Loucy (cell line): ENCODE results near the gene NPC1L1.
"Not testable (repeated sequence)": the region's sequence is repeated elsewhere in the genome, so short reads cannot be mapped to it uniquely, and the experiment has no call there.

Experiments
- H2AFZ ChIP-seq: fragments of 200-600 bp; sonication (generic); 2 replicates; pipeline ENCODE4 v1.6.0; 2016; ENCODE audit warnings: antibody characterized with exemption, mild to moderate bottlenecking, low read length, moderate library complexity
- H3F3A ChIP-seq: fragments of 200-600 bp; 2 replicates; pipeline ENCODE4 v1.6.0; 2016; ENCODE audit warnings: antibody characterized with exemption, low read depth, mild to moderate bottlenecking
- H3K27me3 ChIP-seq: fragments of 200-600 bp; sonication (generic); 2 replicates; pipeline ENCODE4 v1.6.1; 2014; ENCODE audit warnings: low read length, mild to moderate bottlenecking; ENCODE audit not compliant: insufficient read depth, poor library complexity, severe bottlenecking
- H3K36me3 ChIP-seq: fragments of 200-600 bp; sonication (generic); 2 replicates; pipeline ENCODE4 v1.6.1; 2016; ENCODE audit warnings: low read length; ENCODE audit not compliant: insufficient read depth
- H3K4me1 ChIP-seq: fragments of 200-600 bp; sonication (generic); 2 replicates; pipeline ENCODE4 v1.5.1; 2014; ENCODE audit warnings: low read length, mild to moderate bottlenecking; ENCODE audit not compliant: insufficient read depth, poor library complexity, severe bottlenecking
- H3K4me2 ChIP-seq: fragments of 200-600 bp; sonication (generic); 2 replicates; pipeline ENCODE4 v1.6.0; 2014; ENCODE audit warnings: antibody characterized with exemption, low read length, low read depth, mild to moderate bottlenecking; ENCODE audit not compliant: poor library complexity, severe bottlenecking
- H3K4me3 ChIP-seq: fragments of 200-600 bp; sonication (generic); 2 replicates; pipeline ENCODE4 v1.5.1; 2014; ENCODE audit warnings: low read length, mild to moderate bottlenecking, mixed read lengths; ENCODE audit not compliant: poor library complexity, severe bottlenecking
- H3K79me2 ChIP-seq: fragments of 200-600 bp; sonication (generic); 2 replicates; pipeline ENCODE4 v1.6.1; 2014; ENCODE audit warnings: low read length; ENCODE audit not compliant: insufficient read depth
- H3K9ac ChIP-seq: fragments of 200-600 bp; sonication (generic); 2 replicates; pipeline ENCODE4 v1.6.0; 2014; ENCODE audit warnings: mild to moderate bottlenecking, low read depth, low read length, moderate library complexity; ENCODE audit not compliant: poor library complexity, severe bottlenecking
- H3K9me2 ChIP-seq: fragments of 200-600 bp; sonication (generic); replicated peaks from 2 replicates; pipeline ENCODE4 v1.6.1; 2016; ENCODE audit warnings: low read depth, low read length, mixed read lengths
- H3K9me3 ChIP-seq: fragments of 200-600 bp; sonication (generic); 2 replicates; pipeline ENCODE4 v1.6.1; 2014; ENCODE audit warnings: mild to moderate bottlenecking, antibody characterized with exemption, low read length, low read depth; ENCODE audit not compliant: insufficient read depth
- H4K20me1 ChIP-seq: fragments of 200-600 bp; sonication (generic); 2 replicates; pipeline ENCODE4 v1.6.0; 2014; ENCODE audit warnings: antibody characterized with exemption, low read length, mild to moderate bottlenecking; ENCODE audit not compliant: insufficient read depth, poor library complexity, severe bottlenecking
- EZH2phosphoT487 ChIP-seq: fragments of 200-600 bp; IDR thresholded peaks from 2 replicates; pipeline ENCODE4 v1.6.1; 2018; ENCODE audit warnings: antibody characterized with exemption, mild to moderate bottlenecking, moderate library complexity, borderline replicate concordance
- TF ChIP-seq, protein P1 (sequence below): fragments of 200-600 bp; sonication (generic); conservative IDR thresholded peaks from 2 replicates; pipeline ENCODE4 v1.5.1; 2014; ENCODE audit warnings: mild to moderate bottlenecking, antibody characterized with exemption, low read length

NPC1L1 gene

DNA sequence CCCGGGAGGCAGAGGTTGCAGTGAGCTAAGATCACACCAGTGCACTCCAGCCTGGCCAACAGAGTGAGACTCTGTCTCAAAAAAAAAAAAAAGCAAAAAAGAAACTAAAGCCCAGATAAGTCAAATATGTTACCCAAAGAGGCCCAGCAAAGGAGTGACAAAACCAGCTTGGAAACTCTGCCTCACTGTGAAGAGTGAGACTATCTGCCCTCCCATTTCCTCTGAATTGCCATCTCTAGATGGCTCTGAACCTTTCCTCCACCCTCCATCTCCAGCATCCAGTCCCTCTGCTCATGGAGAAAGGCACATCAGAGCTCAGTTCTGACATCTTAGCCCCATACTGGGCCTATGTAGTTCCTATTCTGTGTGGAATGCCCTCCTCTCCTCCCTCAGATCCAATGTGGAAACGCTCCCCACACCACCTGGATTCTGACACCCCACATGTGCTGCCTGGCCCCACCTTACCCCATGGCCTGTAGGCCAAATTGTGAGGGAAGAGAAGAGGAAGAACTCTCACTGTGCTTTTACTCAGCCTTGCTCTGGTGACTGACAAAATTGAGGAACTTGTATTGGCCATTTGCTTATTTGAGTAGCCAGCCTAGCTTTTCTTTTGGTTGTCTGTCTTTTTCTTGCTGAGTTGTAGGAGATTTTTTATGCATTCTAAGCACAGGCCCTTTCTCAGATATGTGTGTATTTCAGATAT lies 32.7 kb downstream of the NPC1L1 start:
- Histone ChIP-seq H3K9me2 (no peaks in the 10 kb centered on the region), H3K27me3 (peaks cover 3% of the 10 kb centered on the region), H4K20me1 (no peaks in the 10 kb centered on the region), H3K4me2 (no peak overlapping the region), H3K36me3 (no peaks in the 10 kb centered on the region), H3K79me2 (no peaks in the 10 kb centered on the region), H2AFZ (no peak overlapping the region), H3K4me1 (no peaks in the 10 kb centered on the region), H3K9ac (no peak overlapping the region), H3K9me3 (no peaks in the 10 kb centered on the region; the same call in 1 of the 2 replicates), H3F3A (no peaks in the 10 kb centered on the region), H3K4me3 (no peak overlapping the region)
- TF ChIP-seq EZH2phosphoT487: no peak
- TF ChIP-seq, protein P1, sequence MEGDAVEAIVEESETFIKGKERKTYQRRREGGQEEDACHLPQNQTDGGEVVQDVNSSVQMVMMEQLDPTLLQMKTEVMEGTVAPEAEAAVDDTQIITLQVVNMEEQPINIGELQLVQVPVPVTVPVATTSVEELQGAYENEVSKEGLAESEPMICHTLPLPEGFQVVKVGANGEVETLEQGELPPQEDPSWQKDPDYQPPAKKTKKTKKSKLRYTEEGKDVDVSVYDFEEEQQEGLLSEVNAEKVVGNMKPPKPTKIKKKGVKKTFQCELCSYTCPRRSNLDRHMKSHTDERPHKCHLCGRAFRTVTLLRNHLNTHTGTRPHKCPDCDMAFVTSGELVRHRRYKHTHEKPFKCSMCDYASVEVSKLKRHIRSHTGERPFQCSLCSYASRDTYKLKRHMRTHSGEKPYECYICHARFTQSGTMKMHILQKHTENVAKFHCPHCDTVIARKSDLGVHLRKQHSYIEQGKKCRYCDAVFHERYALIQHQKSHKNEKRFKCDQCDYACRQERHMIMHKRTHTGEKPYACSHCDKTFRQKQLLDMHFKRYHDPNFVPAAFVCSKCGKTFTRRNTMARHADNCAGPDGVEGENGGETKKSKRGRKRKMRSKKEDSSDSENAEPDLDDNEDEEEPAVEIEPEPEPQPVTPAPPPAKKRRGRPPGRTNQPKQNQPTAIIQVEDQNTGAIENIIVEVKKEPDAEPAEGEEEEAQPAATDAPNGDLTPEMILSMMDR: no peak

GRCh38 chr7:44506592-44507288 lies 34.4 kb downstream of the NPC1L1 start:
- H3K4me3 ChIP-seq, H3K4me1 ChIP-seq, H2AFZ ChIP-seq, H4K20me1 ChIP-seq, H3K9me2 ChIP-seq, H3K9ac ChIP-seq, H3K36me3 ChIP-seq, H3K79me2 ChIP-seq, H3K4me2 ChIP-seq, H3K9me3 ChIP-seq, H3F3A ChIP-seq: not testable (repeated sequence)
- peaks cover 17% of the 10 kb centered on the region for H3K27me3 ChIP-seq

- Histone ChIP-seq H2AFZ (no peak overlapping the region), H4K20me1 (no peaks in the 10 kb centered on the region), H3K27me3 (peaks cover 18% of the 10 kb centered on the region), H3F3A (no peaks in the 10 kb centered on the region), H3K79me2 (no peaks in the 10 kb centered on the region), H3K4me2 (no peak overlapping the region), H3K9me2 (0 out of 2 replicates have a peak, but pooled peaks cover 4% of the 10 kb centered on the region), H3K9ac (no peak overlapping the region), H3K9me3 (no peaks in the 10 kb centered on the region; the same call in 1 of the 2 replicates), H3K4me1 (no peaks in the 10 kb centered on the region), H3K36me3 (no peaks in the 10 kb centered on the region), H3K4me3 (no peak overlapping the region)
- no peak for TF ChIP-seq EZH2phosphoT487
- TF ChIP-seq, protein P1: no peak
Measured at GRCh38 chr7:44505595-44505994, 35.5 kb downstream of the NPC1L1 start.
